ENCODE results near the gene RAB21.

GRCh38 chr12:71726548-71726947 is 28.1 kb upstream of the RAB21 start:
- no peak for TF ChIP-seq CTCF (IDR thresholded peaks at IDR 0.05)
- no peak for TF ChIP-seq EZH2 (IDR thresholded peaks at IDR 0.05)
- no peak for TF ChIP-seq EZH2phosphoT487 (IDR thresholded peaks at IDR 0.05)

All from neural progenitor cell (in vitro differentiated cells).